Chondrocyte (in vitro differentiated cells): ENCODE measurements around the gene ITGB3. TPM values are rescaled to one million over a fixed set of nuclear protein-coding genes. Genes with fewer than 3 reads are reported as not detected.

Experiments
- DNase-seq: peaks from one replicate; pipeline ENCODE4 v3.0.0; 2021; ENCODE audit warnings: mixed read lengths, low spot score
- H3K27ac Mint-ChIP-seq: one replicate; pipeline ENCODE4 v1.8.0; 2021; ENCODE audit warnings: mild to moderate bottlenecking, moderate library complexity, mixed read lengths; ENCODE audit not compliant: unreplicated experiment
- H3K27me3 Mint-ChIP-seq: 2 replicates; pipeline ENCODE4 v1.8.0; 2021; ENCODE audit warnings: low read depth, mixed read lengths
- H3K36me3 Mint-ChIP-seq: 2 replicates; pipeline ENCODE4 v1.8.0; 2021; ENCODE audit warnings: low read depth, mixed read lengths
- H3K4me1 Mint-ChIP-seq: 2 replicates; pipeline ENCODE4 v1.8.0; 2021; ENCODE audit warnings: low read depth, mild to moderate bottlenecking, mixed read lengths
- H3K4me3 Mint-ChIP-seq: one replicate; pipeline ENCODE4 v1.8.0; 2021; ENCODE audit warnings: mild to moderate bottlenecking, moderate library complexity, mixed read lengths; ENCODE audit not compliant: unreplicated experiment
- H3K9me3 Mint-ChIP-seq: 2 replicates; pipeline ENCODE4 v1.8.0; 2021; ENCODE audit warnings: low read depth, mixed read lengths
- total RNA-seq: library from RNA; stranded (reverse); gene quantifications from 3 replicates; pipeline ENCODE4 v1.2.1, GENCODE V29; 2021
- TF ChIP-seq, protein P1 (sequence below): fragments of 200-600 bp; sonication (generic); IDR thresholded peaks from 2 replicates; pipeline ENCODE4 v1.5.0; 2021; ENCODE audit warnings: antibody characterized with exemption, mild to moderate bottlenecking, moderate library complexity

Gene ITGB3
- total RNA-seq, 1 donor from 2014 or later: 10.5 TPM

DNA sequence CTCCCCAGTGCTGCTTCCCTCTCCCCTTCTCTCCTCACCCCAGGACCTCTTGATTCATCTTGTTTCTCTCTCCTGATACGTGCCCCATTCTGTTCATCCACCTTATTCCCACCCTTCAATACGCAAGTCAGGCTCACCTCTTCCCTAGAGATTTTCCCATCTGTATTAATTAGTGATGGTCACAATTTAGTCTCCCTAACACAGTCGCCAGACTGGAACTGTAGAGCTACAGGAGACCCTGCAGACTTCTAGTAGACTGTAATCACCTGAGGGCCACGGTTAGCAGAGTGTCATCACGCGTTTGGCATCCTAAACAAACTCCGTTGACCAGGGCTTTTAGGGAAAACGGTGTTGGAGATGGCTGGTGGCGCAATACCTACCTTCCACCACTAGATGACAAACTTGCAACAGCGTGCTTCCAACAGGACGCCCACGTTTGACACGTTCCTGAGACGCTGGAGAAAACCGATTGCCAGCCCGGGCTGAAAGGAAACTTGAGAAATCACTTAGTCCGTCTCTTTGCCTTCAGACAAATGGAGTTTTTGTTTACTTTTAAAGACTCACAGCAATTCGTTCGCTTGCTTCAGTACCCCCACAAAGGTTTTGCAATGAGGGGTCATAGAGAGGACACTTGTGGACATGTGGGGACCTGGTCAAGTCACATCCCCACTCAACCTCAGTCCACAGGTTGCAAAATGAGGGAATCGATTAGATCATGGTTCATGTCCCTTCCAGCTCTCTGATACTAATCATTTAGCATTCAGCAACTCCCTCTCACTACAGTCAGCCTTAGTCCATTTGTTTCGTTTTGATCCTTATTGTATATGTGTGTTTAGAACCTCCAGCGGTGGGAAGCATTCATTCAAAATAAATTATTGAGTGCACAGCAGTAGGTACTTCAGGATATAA lies 23.8 kb upstream of the ITGB3 start:
- H3K27ac Mint-ChIP-seq: peak overlapping the region; percentile 60
- peak overlapping the region; percentile 50 for H3K4me3 Mint-ChIP-seq
- H3K36me3 Mint-ChIP-seq: no peaks in the 10 kb centered on the region
- H3K9me3 Mint-ChIP-seq: no peaks in the 10 kb centered on the region
- no peak for DNase-seq
- peaks cover 36% of the 10 kb centered on the region for H3K4me1 Mint-ChIP-seq
- no peaks in the 10 kb centered on the region for H3K27me3 Mint-ChIP-seq
- TF ChIP-seq, protein P1, sequence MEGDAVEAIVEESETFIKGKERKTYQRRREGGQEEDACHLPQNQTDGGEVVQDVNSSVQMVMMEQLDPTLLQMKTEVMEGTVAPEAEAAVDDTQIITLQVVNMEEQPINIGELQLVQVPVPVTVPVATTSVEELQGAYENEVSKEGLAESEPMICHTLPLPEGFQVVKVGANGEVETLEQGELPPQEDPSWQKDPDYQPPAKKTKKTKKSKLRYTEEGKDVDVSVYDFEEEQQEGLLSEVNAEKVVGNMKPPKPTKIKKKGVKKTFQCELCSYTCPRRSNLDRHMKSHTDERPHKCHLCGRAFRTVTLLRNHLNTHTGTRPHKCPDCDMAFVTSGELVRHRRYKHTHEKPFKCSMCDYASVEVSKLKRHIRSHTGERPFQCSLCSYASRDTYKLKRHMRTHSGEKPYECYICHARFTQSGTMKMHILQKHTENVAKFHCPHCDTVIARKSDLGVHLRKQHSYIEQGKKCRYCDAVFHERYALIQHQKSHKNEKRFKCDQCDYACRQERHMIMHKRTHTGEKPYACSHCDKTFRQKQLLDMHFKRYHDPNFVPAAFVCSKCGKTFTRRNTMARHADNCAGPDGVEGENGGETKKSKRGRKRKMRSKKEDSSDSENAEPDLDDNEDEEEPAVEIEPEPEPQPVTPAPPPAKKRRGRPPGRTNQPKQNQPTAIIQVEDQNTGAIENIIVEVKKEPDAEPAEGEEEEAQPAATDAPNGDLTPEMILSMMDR: peak; percentile 96

DNA sequence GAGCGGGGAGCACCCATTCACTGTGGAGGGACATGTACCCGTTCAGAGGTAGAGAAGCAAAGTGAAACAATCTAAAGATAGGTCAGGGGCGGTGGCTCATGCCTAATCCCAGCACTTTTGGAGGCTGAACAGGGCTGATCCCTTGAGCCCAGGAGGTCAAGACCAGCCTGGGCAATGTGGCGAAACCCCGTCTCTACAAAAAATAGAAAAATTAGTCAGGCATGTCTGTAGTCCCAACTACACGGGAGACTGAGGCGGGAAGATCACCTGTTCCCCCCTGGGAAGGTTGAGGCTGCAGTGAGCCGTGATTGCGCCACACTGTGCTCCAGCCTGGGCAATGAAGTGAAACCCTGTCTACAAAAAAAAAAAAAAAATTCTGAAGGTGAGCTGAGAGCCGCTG lies 22.8 kb upstream of the ITGB3 start:
- DNase-seq: no peak
- TF ChIP-seq, protein P1: no peak
- H3K27ac Mint-ChIP-seq: peak overlapping the region; percentile 68
- no peak overlapping the region for H3K4me3 Mint-ChIP-seq
- H3K9me3 Mint-ChIP-seq: no peaks in the 10 kb centered on the region
- peaks cover 26% of the 10 kb centered on the region for H3K4me1 Mint-ChIP-seq
- H3K27me3 Mint-ChIP-seq: no peaks in the 10 kb centered on the region
- H3K36me3 Mint-ChIP-seq: no peaks in the 10 kb centered on the region

DNA sequence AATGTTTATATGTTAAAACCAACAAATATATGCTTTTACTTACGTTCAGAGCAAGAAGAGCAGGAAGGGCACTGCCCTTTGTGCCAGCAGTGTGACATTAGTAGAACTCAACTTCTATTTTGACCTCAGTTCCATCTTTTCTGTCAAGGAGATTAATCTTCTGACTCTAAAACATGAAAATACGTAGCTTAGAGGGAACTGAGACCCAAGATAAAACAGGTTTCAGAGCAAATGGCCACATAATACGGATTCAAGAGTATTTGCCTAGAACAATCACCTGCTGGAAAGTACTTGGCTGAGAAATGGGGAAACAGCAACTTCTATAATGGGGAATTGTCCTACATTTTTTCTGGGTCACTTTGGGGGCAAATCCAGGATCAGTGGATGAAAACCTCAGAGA lies 22.3 kb upstream of the ITGB3 start:
- Mint-ChIP-seq H3K4me3 (no peak overlapping the region), H3K4me1 (peaks cover 21% of the 10 kb centered on the region), H3K9me3 (no peaks in the 10 kb centered on the region), H3K36me3 (no peaks in the 10 kb centered on the region), H3K27me3 (no peaks in the 10 kb centered on the region), H3K27ac (no peak overlapping the region)
- TF ChIP-seq, protein P1: no peak
- DNase-seq: no peak

DNA sequence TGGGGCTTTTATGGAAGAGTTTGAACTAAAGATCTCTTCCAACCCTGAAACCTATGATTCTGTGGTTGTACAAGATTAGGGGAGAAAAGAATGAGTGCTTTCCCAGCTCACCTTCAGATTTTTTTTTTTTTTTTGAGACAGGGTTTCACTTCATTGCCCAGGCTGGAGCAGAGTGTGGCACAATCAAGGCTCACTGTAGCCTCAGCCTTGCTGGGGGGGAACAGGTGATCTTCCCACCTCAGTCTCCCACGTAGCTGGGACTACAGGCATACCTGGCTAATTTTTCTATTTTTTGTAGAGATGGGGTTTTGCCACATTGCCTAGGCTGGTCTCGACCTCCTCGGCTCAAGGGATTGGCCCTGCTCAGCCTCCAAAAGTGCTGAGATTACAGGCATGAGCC lies 21.8 kb upstream of the ITGB3 start:
- no peak overlapping the region for H3K27ac Mint-ChIP-seq
- no peak for DNase-seq
- H3K36me3 Mint-ChIP-seq: no peaks in the 10 kb centered on the region
- no peaks in the 10 kb centered on the region for H3K9me3 Mint-ChIP-seq
- H3K4me3 Mint-ChIP-seq: no peak overlapping the region
- peaks cover 20% of the 10 kb centered on the region for H3K4me1 Mint-ChIP-seq
- TF ChIP-seq, protein P1: no peak
- H3K27me3 Mint-ChIP-seq: no peaks in the 10 kb centered on the region

DNA sequence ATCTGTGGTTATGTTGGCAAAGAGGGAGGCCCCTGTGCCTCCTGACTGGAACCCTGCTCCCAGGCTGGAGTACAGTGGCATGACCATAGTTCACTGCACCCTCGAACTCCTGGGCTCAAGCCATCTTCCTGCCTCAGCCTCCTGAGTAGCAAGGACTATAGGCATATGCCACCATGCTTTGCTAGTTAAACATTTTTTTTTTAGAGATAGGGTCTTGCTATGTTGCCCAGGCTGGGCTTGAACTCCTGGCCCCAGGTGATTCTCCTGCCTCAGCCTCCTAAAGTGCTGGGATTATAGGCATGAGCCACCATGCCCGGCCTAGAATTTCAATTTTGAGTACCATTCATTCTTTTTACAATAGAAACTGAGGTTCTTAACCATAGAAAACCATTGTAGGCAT lies 21.2 kb upstream of the ITGB3 start:
- Mint-ChIP-seq H3K4me1 (peaks cover 16% of the 10 kb centered on the region), H3K9me3 (no peaks in the 10 kb centered on the region), H3K27ac (no peak overlapping the region), H3K4me3 (no peak overlapping the region), H3K36me3 (no peaks in the 10 kb centered on the region), H3K27me3 (no peaks in the 10 kb centered on the region)
- TF ChIP-seq, protein P1: no peak
- DNase-seq: no peak
